Left renal pelvis (tissue), 4 donors: ENCODE results near the gene BCKDHA. TPM values are rescaled to one million over a fixed set of nuclear protein-coding genes. Genes with fewer than 3 reads are reported as not detected.
A peak's percentile ranks its signal among the peaks of the same experiment; 100 is the strongest.
"Not testable (repeated sequence)": the region's sequence is repeated elsewhere in the genome, so short reads cannot be mapped to it uniquely, and the experiment has no call there.

ENCODE experiments used
- DNase-seq, 4 donors: peaks; one replicate each; pipeline ENCODE4 v3.0.0-alpha.2; 2013; ENCODE audit warnings: low read depth in 4 of 4, low spot score in 3 of 4
- polyA plus RNA-seq, 4 donors: library from polyadenylated mRNA; unstranded; fragments of 120-200 nt; gene quantifications; one replicate each; pipeline ENCODE4 v1.2.1, GENCODE V29; 2013; ENCODE audit not compliant: insufficient read length in 4 of 4

BCKDHA gene
- polyA plus RNA-seq, 4 donors = 17.8 to 46.3 (median 30.7) TPM

- no peak for DNase-seq
Observed at GRCh38 chr19:41424335-41425173, 26.9 kb downstream of the BCKDHA start.

- DNase-seq = no peak
Observed at GRCh38 chr19:41425174-41426115, 27.8 kb downstream of the BCKDHA start.

- no peak for DNase-seq
Observed at GRCh38 chr19:41426116-41426841, 28.7 kb downstream of the BCKDHA start.

- DNase-seq = peak; percentile 51 to 59 (median 57)
Observed at GRCh38 chr19:41426952-41427646, 29.5 kb downstream of the BCKDHA start, which contains the start of gene B3GNT8. Gene B3GNT8, minus strand, starts transcription at chr19:41427374. Its CDS starts 596 bp downstream, at chr19:41426778.

GRCh38 chr19:41427647-41428480 lies 30.2 kb downstream of the BCKDHA start:
- no peak for DNase-seq

- DNase-seq = no peak
Observed at GRCh38 chr19:41428481-41428859, 30.9 kb downstream of the BCKDHA start.

- DNase-seq = no peak
Observed at GRCh38 chr19:41430922-41431321, 33.3 kb downstream of the BCKDHA start.

GRCh38 chr19:41431426-41432386 lies 34.1 kb downstream of the BCKDHA start:
- DNase-seq = no peak

GRCh38 chr19:41433171-41433570 lies 35.6 kb downstream of the BCKDHA start:
- no peak for DNase-seq

GRCh38 chr19:41434450-41434849 lies 36.8 kb downstream of the BCKDHA start:
- DNase-seq = no peak

GRCh38 chr19:41435376-41435775 lies 37.8 kb downstream of the BCKDHA start:
- DNase-seq = not testable (repeated sequence)

GRCh38 chr19:41435936-41436673 lies 38.5 kb downstream of the BCKDHA start:
- DNase-seq = no peak

GRCh38 chr19:41436674-41436951 lies 39.0 kb downstream of the BCKDHA start:
- no peak for DNase-seq

- no peak for DNase-seq
Observed at GRCh38 chr19:41437944-41438574, 40.4 kb downstream of the BCKDHA start.

GRCh38 chr19:41439441-41440222 lies 42.0 kb downstream of the BCKDHA start, which contains the start of gene DMAC2:
Gene DMAC2, minus strand, starts transcription at chr19:41439912. Its CDS starts 13 bp downstream, at chr19:41439899.
- DNase-seq = peak; percentile 87 to 95 (median 94)

- DNase-seq = no peak
Observed at GRCh38 chr19:41441321-41441945, 43.8 kb downstream of the BCKDHA start.
